Amygdala (tissue), 56 donors: ENCODE results near the gene ARHGAP12.
A peak's percentile ranks its signal among the peaks of the same experiment; 100 is the strongest.

Experiments
- DNase-seq, 56 donors: peaks; one replicate each; lab custom pipeline; 2025; lab: John Stamatoyannopoulos, UW

The ARHGAP12 gene

GRCh38 chr10:31830887-31831286 lies 97.7 kb downstream of the ARHGAP12 start:
- no peak for DNase-seq

GRCh38 chr10:31829776-31830175 lies 98.9 kb downstream of the ARHGAP12 start:
- no peak for DNase-seq

GRCh38 chr10:31823358-31823757 lies 105.3 kb downstream of the ARHGAP12 start:
- no peak for DNase-seq

- no peak for DNase-seq
Observed at GRCh38 chr10:31822616-31823318, 105.9 kb downstream of the ARHGAP12 start.

GRCh38 chr10:31822150-31822549 lies 106.5 kb downstream of the ARHGAP12 start:
- no peak for DNase-seq

GRCh38 chr10:31820778-31821369 lies 107.8 kb downstream of the ARHGAP12 start:
- no peak for DNase-seq

- no peak for DNase-seq
Observed at GRCh38 chr10:31820096-31820495, 108.5 kb downstream of the ARHGAP12 start.

- DNase-seq: peak in 5 of 56 donors; percentile 3 to 33 (median 6)
Observed at GRCh38 chr10:31819391-31819820, 109.2 kb downstream of the ARHGAP12 start.

- no peak for DNase-seq
Observed at GRCh38 chr10:31816318-31816717, 112.3 kb downstream of the ARHGAP12 start.

- DNase-seq: peak in 15 of 56 donors; percentile 2 to 55 (median 24)
Observed at GRCh38 chr10:31808258-31809218, 120.1 kb downstream of the ARHGAP12 start.

- no peak for DNase-seq
Observed at GRCh38 chr10:31804352-31804810, 124.2 kb downstream of the ARHGAP12 start.

- DNase-seq: peak in 11 of 56 donors; percentile 1 to 33 (median 11)
Observed at GRCh38 chr10:31803606-31804351, 124.9 kb downstream of the ARHGAP12 start.

GRCh38 chr10:31799181-31799580 lies 129.4 kb downstream of the ARHGAP12 start:
- DNase-seq: no peak

- DNase-seq: no peak
Observed at GRCh38 chr10:31792745-31793144, 135.9 kb downstream of the ARHGAP12 start.

- no peak for DNase-seq
Observed at GRCh38 chr10:31789555-31789954, 139.1 kb downstream of the ARHGAP12 start.

GRCh38 chr10:31782701-31783100 lies 145.9 kb downstream of the ARHGAP12 start:
- no peak for DNase-seq

- no peak for DNase-seq
Observed at GRCh38 chr10:31780717-31781116, 147.9 kb downstream of the ARHGAP12 start.

GRCh38 chr10:31778627-31779026 lies 150.0 kb downstream of the ARHGAP12 start:
- DNase-seq: no peak

GRCh38 chr10:31776159-31776558 lies 152.5 kb downstream of the ARHGAP12 start:
- DNase-seq: no peak
